Measurements from ENCODE around the gene FRMD6.

DNA sequence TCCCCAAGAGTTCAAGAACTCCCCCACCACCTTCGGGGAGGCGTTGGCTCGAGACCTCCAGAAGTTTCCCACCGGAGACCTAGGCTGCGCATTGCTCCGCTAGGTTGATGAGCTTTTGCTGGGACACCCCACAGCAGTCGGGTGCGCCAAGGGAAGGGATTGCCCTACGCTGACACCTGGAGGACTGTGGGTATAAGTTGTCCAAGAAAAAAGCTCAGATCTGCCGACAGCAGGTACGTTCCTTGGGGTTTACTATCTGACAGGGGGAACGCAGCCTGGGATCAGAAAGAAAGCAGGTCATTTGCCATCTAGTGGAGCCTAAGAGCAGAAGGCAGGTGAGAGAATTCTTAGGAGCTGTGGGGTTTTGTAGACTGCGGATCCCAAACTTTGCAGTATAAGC is 98.8 kb downstream of the FRMD6 start:
- TF ChIP-seq, protein P1, sequence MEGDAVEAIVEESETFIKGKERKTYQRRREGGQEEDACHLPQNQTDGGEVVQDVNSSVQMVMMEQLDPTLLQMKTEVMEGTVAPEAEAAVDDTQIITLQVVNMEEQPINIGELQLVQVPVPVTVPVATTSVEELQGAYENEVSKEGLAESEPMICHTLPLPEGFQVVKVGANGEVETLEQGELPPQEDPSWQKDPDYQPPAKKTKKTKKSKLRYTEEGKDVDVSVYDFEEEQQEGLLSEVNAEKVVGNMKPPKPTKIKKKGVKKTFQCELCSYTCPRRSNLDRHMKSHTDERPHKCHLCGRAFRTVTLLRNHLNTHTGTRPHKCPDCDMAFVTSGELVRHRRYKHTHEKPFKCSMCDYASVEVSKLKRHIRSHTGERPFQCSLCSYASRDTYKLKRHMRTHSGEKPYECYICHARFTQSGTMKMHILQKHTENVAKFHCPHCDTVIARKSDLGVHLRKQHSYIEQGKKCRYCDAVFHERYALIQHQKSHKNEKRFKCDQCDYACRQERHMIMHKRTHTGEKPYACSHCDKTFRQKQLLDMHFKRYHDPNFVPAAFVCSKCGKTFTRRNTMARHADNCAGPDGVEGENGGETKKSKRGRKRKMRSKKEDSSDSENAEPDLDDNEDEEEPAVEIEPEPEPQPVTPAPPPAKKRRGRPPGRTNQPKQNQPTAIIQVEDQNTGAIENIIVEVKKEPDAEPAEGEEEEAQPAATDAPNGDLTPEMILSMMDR (IDR thresholded peaks at IDR 0.05): no peak
- TF ChIP-seq POLR2A (IDR thresholded peaks at IDR 0.05): no peak

Data from thyroid gland (tissue), 4 donors.